ENCODE measurements around the gene SLC6A3.

The SLC6A3 gene

GRCh38 chr5:1445313-1445688 is at the start of gene SLC6A3:
SLC6A3 (minus strand) TSS chr5:1445440; CDS start chr5:1443197, 2,243 bp downstream.
- DNase-seq: peak; percentile 20 to 30
- TF ChIP-seq POLR2A (IDR thresholded peaks at IDR 0.05; ENCODE audit: low read length) (no peak), GATA1 (IDR thresholded peaks at IDR 0.05; ENCODE audit: low read depth, low read length) (no peak)

GRCh38 chr5:1493941-1494340 is 48.7 kb upstream of the SLC6A3 start:
- TF ChIP-seq GATA1 (IDR thresholded peaks at IDR 0.05; ENCODE audit: low read depth, low read length) (no peak), POLR2A (IDR thresholded peaks at IDR 0.05; ENCODE audit: low read length) (no peak)

GRCh38 chr5:1493413-1493812 is 48.2 kb upstream of the SLC6A3 start:
- TF ChIP-seq POLR2A (IDR thresholded peaks at IDR 0.05; ENCODE audit: low read length): no peak
- no peak for TF ChIP-seq GATA1 (IDR thresholded peaks at IDR 0.05; ENCODE audit: low read depth, low read length)
- no peak for DNase-seq

More at GRCh38 chr5:1493941-1494340, 48.7 kb upstream of the SLC6A3 start:
- no peak for DNase-seq

GRCh38 chr5:1492757-1493156 is 47.5 kb upstream of the SLC6A3 start:
- DNase-seq: no peak
- TF ChIP-seq GATA1 (IDR thresholded peaks at IDR 0.05; ENCODE audit: low read depth, low read length) (no peak), POLR2A (IDR thresholded peaks at IDR 0.05; ENCODE audit: low read length) (no peak)

GRCh38 chr5:1490376-1490775 is 45.1 kb upstream of the SLC6A3 start:
- DNase-seq: no peak
- TF ChIP-seq GATA1 (IDR thresholded peaks at IDR 0.05; ENCODE audit: low read depth, low read length): no peak
- TF ChIP-seq POLR2A (IDR thresholded peaks at IDR 0.05; ENCODE audit: low read length): no peak

GRCh38 chr5:1489754-1490153 is 44.5 kb upstream of the SLC6A3 start:
- TF ChIP-seq GATA1 (IDR thresholded peaks at IDR 0.05; ENCODE audit: low read depth, low read length) (no peak), POLR2A (IDR thresholded peaks at IDR 0.05; ENCODE audit: low read length) (no peak)

GRCh38 chr5:1488882-1489680 is 43.8 kb upstream of the SLC6A3 start:
- no peak for DNase-seq
- TF ChIP-seq POLR2A (IDR thresholded peaks at IDR 0.05; ENCODE audit: low read length) (no peak), GATA1 (IDR thresholded peaks at IDR 0.05; ENCODE audit: low read depth, low read length) (no peak)

More at GRCh38 chr5:1489754-1490153, 44.5 kb upstream of the SLC6A3 start:
- no peak for DNase-seq

GRCh38 chr5:1487079-1487764 is 42.0 kb upstream of the SLC6A3 start:
- TF ChIP-seq GATA1 (IDR thresholded peaks at IDR 0.05; ENCODE audit: low read depth, low read length) (no peak), POLR2A (IDR thresholded peaks at IDR 0.05; ENCODE audit: low read length) (no peak)
- no peak for DNase-seq

- DNase-seq: no peak
- TF ChIP-seq POLR2A (IDR thresholded peaks at IDR 0.05; ENCODE audit: low read length) (no peak), GATA1 (IDR thresholded peaks at IDR 0.05; ENCODE audit: low read depth, low read length) (no peak)
Observed at GRCh38 chr5:1486271-1486670, 41.0 kb upstream of the SLC6A3 start.

- no peak for DNase-seq
- TF ChIP-seq GATA1 (IDR thresholded peaks at IDR 0.05; ENCODE audit: low read depth, low read length) (no peak), POLR2A (IDR thresholded peaks at IDR 0.05; ENCODE audit: low read length) (no peak)
Observed at GRCh38 chr5:1485579-1486118, 40.4 kb upstream of the SLC6A3 start.

- no peak for DNase-seq
- no peak for TF ChIP-seq POLR2A (IDR thresholded peaks at IDR 0.05; ENCODE audit: low read length)
- TF ChIP-seq GATA1 (IDR thresholded peaks at IDR 0.05; ENCODE audit: low read depth, low read length): no peak
Observed at GRCh38 chr5:1484730-1485578, 39.7 kb upstream of the SLC6A3 start.

GRCh38 chr5:1483856-1484729 is 38.9 kb upstream of the SLC6A3 start:
- DNase-seq: no peak
- TF ChIP-seq POLR2A (IDR thresholded peaks at IDR 0.05; ENCODE audit: low read length) (no peak), GATA1 (IDR thresholded peaks at IDR 0.05; ENCODE audit: low read depth, low read length) (no peak)

GRCh38 chr5:1483064-1483463 is 37.8 kb upstream of the SLC6A3 start:
- TF ChIP-seq GATA1 (IDR thresholded peaks at IDR 0.05; ENCODE audit: low read depth, low read length) (no peak), POLR2A (IDR thresholded peaks at IDR 0.05; ENCODE audit: low read length) (no peak)

More at GRCh38 chr5:1483064-1483463, 37.8 kb upstream of the SLC6A3 start:
- no peak for DNase-seq
